H1 (cell line): ENCODE data around the gene AMBP. TPM values are rescaled to one million over a fixed set of nuclear protein-coding genes. Genes with fewer than 3 reads are reported as not detected.

Source experiments
- CTCF ChIA-PET: fragments of 300-600 bp; sonication (Branson Sonifier 250); formaldehyde crosslinking; loops from one replicate; lab custom pipeline; 2021; ENCODE audit not compliant: partially characterized antibody; lab: Charles Lee
- POLR2A ChIA-PET: fragments of 300-600 bp; sonication (Branson Sonifier 250); formaldehyde crosslinking; loops from one replicate; lab custom pipeline; 2021; ENCODE audit warnings: inconsistent platforms; ENCODE audit not compliant: partially characterized antibody; lab: Charles Lee
- DNase-seq, 2 experiments: peaks; one replicate each; pipeline versions ENCODE4 v3.0.0 to v3.0.0-alpha.2; 2010 to 2022; ENCODE audit warnings: low spot score in 2 of 2, low read depth in 1 of 2, mixed read lengths in 1 of 2
- FAIRE-seq: peaks from 2 replicates; lab custom pipeline; 2011; peaks lifted over from hg19 to GRCh38; lab: Jason Lieb, UNC
- H2AFZ ChIP-seq: 2 replicates; pipeline ENCODE4 v1.8.1; 2012; ENCODE audit warnings: low read length, inconsistent platforms
- H2AK5ac ChIP-seq: 2 replicates; pipeline ENCODE4 v1.6.1; 2013; ENCODE audit warnings: low read depth, low read length
- H2BK120ac ChIP-seq: replicated peaks from 2 replicates; pipeline ENCODE3; 2013; ENCODE audit warnings: low read depth, low read length, inconsistent platforms
- H2BK12ac ChIP-seq: 2 replicates; pipeline ENCODE4 v1.6.1; 2013; ENCODE audit warnings: low read depth, low read length
- H2BK15ac ChIP-seq: 2 replicates; pipeline ENCODE4 v1.6.1; 2013; ENCODE audit warnings: low read length
- H2BK20ac ChIP-seq: 2 replicates; pipeline ENCODE4 v1.6.1; 2013; ENCODE audit warnings: low read length
- H2BK5ac ChIP-seq: 2 replicates; pipeline ENCODE4 v1.6.1; 2013; ENCODE audit warnings: low read depth, low read length
- H3K14ac ChIP-seq: 2 replicates; pipeline ENCODE4 v1.6.1; 2013; ENCODE audit warnings: inconsistent platforms; ENCODE audit not compliant: insufficient read length
- H3K18ac ChIP-seq: 2 replicates; pipeline ENCODE4 v1.6.1; 2013; ENCODE audit warnings: low read length; ENCODE audit errors: extremely low read depth
- H3K23ac ChIP-seq: 2 replicates; pipeline ENCODE4 v1.6.1; 2013; ENCODE audit warnings: inconsistent platforms; ENCODE audit not compliant: insufficient read length
- H3K23me2 ChIP-seq: 2 replicates; pipeline ENCODE4 v1.6.1; 2013; ENCODE audit warnings: low read depth, low read length
- H3K27ac ChIP-seq: 2 replicates; pipeline ENCODE4 v1.6.1; 2011; ENCODE audit warnings: low read depth, low read length, inconsistent platforms
- H3K27me3 ChIP-seq, 4 experiments: replicated peaks in 1 of 4; 1 replicate in 1 of 4; 2 replicates in 3 of 4; pipeline versions ENCODE4 v1.6.1 to v1.8.1; 2011 to 2013; ENCODE audit warnings: low read length in 3 of 4, mild to moderate bottlenecking in 3 of 4, inconsistent platforms in 2 of 4, mixed read lengths in 2 of 4, moderate library complexity in 1 of 4; ENCODE audit not compliant: control insufficient read depth in 3 of 4, insufficient read depth in 3 of 4; ENCODE audit errors: extremely low read depth in 1 of 4
- H3K36me3 ChIP-seq, 4 experiments: 2 replicates each; pipeline versions ENCODE4 v1.6.1 to v1.8.1; 2011 to 2013; ENCODE audit warnings: mild to moderate bottlenecking in 4 of 4, low read length in 3 of 4, moderate library complexity in 2 of 4, control low read depth in 1 of 4, inconsistent platforms in 1 of 4; ENCODE audit not compliant: insufficient read depth in 4 of 4, control insufficient read depth in 2 of 4
- H3K4ac ChIP-seq: replicated peaks from 2 replicates; pipeline ENCODE3; 2013; ENCODE audit warnings: low read length, low read depth, mixed read lengths, inconsistent platforms; ENCODE audit not compliant: insufficient read length
- H3K4me1 ChIP-seq, 4 experiments: replicated peaks in 1 of 4; 1 replicate in 1 of 4; 2 replicates in 3 of 4; pipeline versions ENCODE4 v1.6.1 to v1.8.1; 2011 to 2013; ENCODE audit warnings: low read length in 3 of 4, inconsistent platforms in 2 of 4, mixed read lengths in 1 of 4; ENCODE audit not compliant: insufficient read depth in 4 of 4, control insufficient read depth in 3 of 4
- H3K4me2 ChIP-seq, 2 experiments: 2 replicates each; pipeline versions ENCODE4 v1.6.1 to v1.8.1; 2011 to 2013; ENCODE audit warnings: low read depth in 2 of 2, low read length in 2 of 2, control low read depth in 1 of 2, inconsistent platforms in 1 of 2, mild to moderate bottlenecking in 1 of 2; ENCODE audit not compliant: insufficient read depth in 1 of 2
- H3K4me3 ChIP-seq, 4 experiments: fragments of 200-600, 300-600 bp in 1 of 4; sonication (generic), shearing (Covaris generic), sonication (Bioruptor Twin) in 1 of 4; 2 replicates each; pipeline versions ENCODE4 v1.5.1 to v1.8.1; 2011 to 2016; ENCODE audit warnings: low read length in 4 of 4, low read depth in 3 of 4, control low read depth in 2 of 4, inconsistent platforms in 2 of 4, mild to moderate bottlenecking in 2 of 4, mixed read lengths in 1 of 4, moderate library complexity in 1 of 4; ENCODE audit not compliant: insufficient read depth in 2 of 4; ENCODE audit errors: extremely low read depth in 1 of 4
- H3K56ac ChIP-seq: replicated peaks from 2 replicates; pipeline ENCODE3; 2013; ENCODE audit warnings: low read depth, mild to moderate bottlenecking, mixed read lengths, low read length, inconsistent platforms; ENCODE audit not compliant: insufficient read length
- H3K79me1 ChIP-seq: 2 replicates; pipeline ENCODE4 v1.6.1; 2013; ENCODE audit warnings: low read depth, low read length, control low read depth
- H3K79me2 ChIP-seq, 2 experiments: 2 replicates each; pipeline versions ENCODE4 v1.6.1 to v1.8.1; 2012 to 2013; ENCODE audit warnings: low read length in 2 of 2, mild to moderate bottlenecking in 2 of 2, inconsistent platforms in 1 of 2; ENCODE audit not compliant: insufficient read depth in 2 of 2, control insufficient read depth in 1 of 2
- H3K9ac ChIP-seq, 4 experiments: replicated peaks in 1 of 4; 1 replicate in 1 of 4; 2 replicates in 3 of 4; pipeline versions ENCODE4 v1.6.1 to v1.8.1; 2011 to 2013; ENCODE audit warnings: low read depth in 3 of 4, low read length in 3 of 4, control low read depth in 2 of 4, mild to moderate bottlenecking in 2 of 4, moderate library complexity in 2 of 4, inconsistent platforms in 1 of 4; ENCODE audit errors: extremely low read depth in 1 of 4
- H3K9me3 ChIP-seq, 2 experiments: 2 replicates each; pipeline versions ENCODE4 v1.6.1 to v1.8.1; 2012 to 2013; ENCODE audit warnings: mild to moderate bottlenecking in 2 of 2, moderate library complexity in 2 of 2, control low read depth in 1 of 2, inconsistent platforms in 1 of 2, low read depth in 1 of 2, low read length in 1 of 2, mixed read lengths in 1 of 2; ENCODE audit not compliant: insufficient read depth in 2 of 2
- H4K20me1 ChIP-seq, 2 experiments: replicated peaks in 1 of 2; 2 replicates each; pipeline versions ENCODE3 to v1.8.1; 2011 to 2013; ENCODE audit warnings: inconsistent platforms in 2 of 2, low read length in 2 of 2, mild to moderate bottlenecking in 1 of 2; ENCODE audit not compliant: insufficient read depth in 2 of 2, control insufficient read depth in 1 of 2
- H4K5ac ChIP-seq: 2 replicates; pipeline ENCODE4 v1.6.1; 2013; ENCODE audit warnings: low read length, low read depth, mixed read lengths, inconsistent platforms; ENCODE audit not compliant: insufficient read length
- H4K8ac ChIP-seq: 2 replicates; pipeline ENCODE4 v1.8.0; 2013; ENCODE audit warnings: mild to moderate bottlenecking, moderate library complexity, low read length, inconsistent platforms; ENCODE audit not compliant: insufficient read depth; ENCODE audit errors: extremely low read depth
- H4K91ac ChIP-seq: replicated peaks from 2 replicates; pipeline ENCODE3; 2013; ENCODE audit warnings: low read length, mixed read lengths, inconsistent platforms; ENCODE audit not compliant: insufficient read length
- ATF2 ChIP-seq: IDR thresholded peaks from 2 replicates; pipeline ENCODE4 v1.6.1; 2012; ENCODE audit warnings: low read length, inconsistent platforms
- CHD1 ChIP-seq: IDR thresholded peaks from 2 replicates; pipeline ENCODE4 v1.6.1; 2012; ENCODE audit warnings: low read depth, low read length, improper control_type of control experiment
- CHD2 ChIP-seq: IDR thresholded peaks from 2 replicates; pipeline ENCODE4 v1.6.1; 2012; ENCODE audit warnings: low read length, improper control_type of control experiment
- GTF2F1 ChIP-seq: IDR thresholded peaks from 2 replicates; pipeline ENCODE4 v1.6.1; 2012; ENCODE audit warnings: low read depth, low read length, improper control_type of control experiment, borderline replicate concordance
- HDAC6 ChIP-seq: IDR thresholded peaks from one replicate; pipeline ENCODE4 v1.7.1; 2012; ENCODE audit warnings: low read depth, mild to moderate bottlenecking, inconsistent platforms, low read length, moderate library complexity
- JUN ChIP-seq: IDR thresholded peaks from 2 replicates; pipeline ENCODE4 v1.6.1; 2011; ENCODE audit warnings: low read depth, mild to moderate bottlenecking, improper control_type of control experiment, low read length
- NRF1 ChIP-seq: IDR thresholded peaks from 2 replicates; pipeline ENCODE4 v1.6.1; 2011; ENCODE audit warnings: mild to moderate bottlenecking, low read depth, low read length, improper control_type of control experiment
- PHF8 ChIP-seq: fragments of 200-600 bp; sonication (generic); conservative IDR thresholded peaks from 2 replicates; pipeline ENCODE4 v1.7.1; 2012; ENCODE audit warnings: low read depth, mild to moderate bottlenecking, inconsistent platforms, low read length, moderate library complexity
- POLR2A ChIP-seq, 2 experiments: IDR thresholded peaks; 1 replicate in 1 of 2; 2 replicates in 1 of 2; pipeline ENCODE4 v1.6.1; 2011; ENCODE audit warnings: low read depth in 2 of 2, low read length in 2 of 2, mild to moderate bottlenecking in 2 of 2; ENCODE audit errors: control extremely low read depth in 1 of 2
- RFX5 ChIP-seq: IDR thresholded peaks from 2 replicates; pipeline ENCODE4 v1.6.1; 2011; ENCODE audit warnings: low read depth, low read length, improper control_type of control experiment, borderline replicate concordance
- YY1 ChIP-seq: IDR thresholded peaks from 2 replicates; pipeline ENCODE4 v1.6.1; 2011; ENCODE audit warnings: low read depth, mild to moderate bottlenecking, low read length
- WGBS, 2 experiments: shearing (Covaris generic) in 1 of 2; methylation state at CpG; one replicate each; pipeline versions ENCODE4 v1.1.6 to v1.1.7; 2013 to 2015; ENCODE audit warnings: low lambda C conversion rate in 2 of 2, mixed read lengths in 2 of 2, inconsistent platforms in 1 of 2, low coverage in 1 of 2, missing lambda C conversion rate in 1 of 2; ENCODE audit not compliant: insufficient replicate concordance in 2 of 2, insufficient coverage in 1 of 2, insufficient read length in 1 of 2; ENCODE audit errors: extremely low coverage in 1 of 2, missing lambda C conversion rate in 1 of 2; 5-methylcytosine and 5-hydroxymethylcytosine counted together
- polyA plus RNA-seq, 7 experiments: library from polyadenylated mRNA; depleted of rRNA in 3 of 7; stranded (reverse) in 5 of 7; unstranded in 2 of 7; fragments of >200 nt in 5 of 7; fragments of 200-250 nt in 2 of 7; gene quantifications; 1 replicate in 5 of 7; 2 replicates in 1 of 7; 4 replicates in 1 of 7; pipeline versions ENCODE4 v1.2.1 to v1.2.3, GENCODE V29; 2011 to 2013; ENCODE audit warnings: missing spikeins in 2 of 7, mixed read lengths in 2 of 7
- total RNA-seq: library from RNA; stranded (reverse); fragmentation: NEBNext Ultra II Directional; extraction: Animal tissue kit (Norgen Biotek cat#: 25700); gene quantifications from 2 replicates; pipeline ENCODE4 v1.2.1, GENCODE V29; 2021

Gene AMBP
- total and polyA plus RNA-seq, 2 of the 8 experiments (the other 6 are each of a cell fraction or from before 2014, with no cell fraction given), result 3.0 to 4.0 TPM

GRCh38 chr9:114080773-114081440 lies 2.8 kb upstream of the AMBP start:
- WGBS, 2 experiments, result 91% methylated on average over 7 of the region's 7 CpGs; no CpG with 5 or more reads in 1 of the 2 experiments
- Histone ChIP-seq H3K23me2 (no peaks in the 10 kb centered on the region; the same call in 1 of the 2 replicates), H3K36me3 (no peaks in the 10 kb centered on the region), H2BK5ac (no peak overlapping the region), H2AK5ac (no peak overlapping the region), H3K14ac (no peak overlapping the region), H3K23ac (no peak overlapping the region), H4K8ac (no peak overlapping the region), H3K4me3 (no peak overlapping the region), H2BK15ac (no peak overlapping the region), H3K4me1 (peaks cover 0 to 6% (median 3%) of the 10 kb centered on the region in 4 experiments; a peak in 4 of 7 replicates), H2BK20ac (no peak overlapping the region), H3K18ac (no peak overlapping the region), H3K27ac (no peak overlapping the region), H3K79me1 (no peaks in the 10 kb centered on the region), H3K4me2 (no peak overlapping the region), H3K9me3 (no peaks in the 10 kb centered on the region), H4K5ac (no peak overlapping the region), H3K9ac (no peak overlapping the region), H3K27me3 (peaks cover 0 to 3% (median under 1%) of the 10 kb centered on the region in 4 experiments; a peak in 3 of 7 replicates), H2BK12ac (0 out of 2 replicates have a peak overlapping the region, but pooled peaks have one; percentile 18), H3K4ac (no peak overlapping the region), H3K56ac (no peak overlapping the region), H4K91ac (no peak overlapping the region), H2AFZ (no peak overlapping the region), H4K20me1 (peaks cover 0 to 1% of the 10 kb centered on the region in 2 experiments), H3K79me2 (no peaks in the 10 kb centered on the region), H2BK120ac (no peak overlapping the region)
- DNase-seq (no peak), FAIRE-seq (no peak)
- ChIA-PET POLR2A (no interaction called here), CTCF (interaction anchor here (0.7 to 10.3 kb wide), 11 partner anchors 9 to 354 kb away, joined by 3 to 144 read pairs (median 12); no protein-coding TSS in a partner anchor)
- TF ChIP-seq POLR2A (IDR thresholded peaks at IDR 0.05; ENCODE audit: control extremely low read depth in 1 of 2, low read depth in 2 of 2, low read length in 2 of 2), result no peak
- no peak for TF ChIP-seq CHD1
- no peak for TF ChIP-seq RFX5
- TF ChIP-seq JUN, result no peak
- TF ChIP-seq ATF2, result no peak
- no peak for TF ChIP-seq YY1
- no peak for TF ChIP-seq HDAC6
- no peak for TF ChIP-seq PHF8
- no peak for TF ChIP-seq GTF2F1
- no peak for TF ChIP-seq CHD2
- no peak for TF ChIP-seq NRF1
